Measurements from ENCODE around the gene ANKRD22.

ANKRD22 gene

DNA sequence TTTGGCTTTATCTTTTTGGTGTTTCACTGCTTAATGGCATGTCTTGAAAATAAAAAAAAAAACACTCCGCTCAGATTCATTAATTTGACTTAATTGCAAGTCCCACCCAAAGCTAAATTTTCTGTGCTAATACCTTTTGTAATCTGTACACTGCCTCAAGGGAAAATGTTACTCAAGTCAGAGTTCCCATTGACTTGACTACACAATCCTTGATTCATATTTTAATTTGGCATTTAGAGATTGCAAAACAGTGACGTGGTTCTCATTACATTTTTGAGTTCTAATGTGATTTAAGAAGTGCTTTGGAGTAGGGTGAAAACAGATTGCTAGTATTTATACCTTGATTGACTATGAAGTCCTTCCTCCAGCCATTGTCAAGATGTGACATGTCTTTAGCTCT is 70.4 kb downstream of the ANKRD22 start:
- TF ChIP-seq, protein P1, sequence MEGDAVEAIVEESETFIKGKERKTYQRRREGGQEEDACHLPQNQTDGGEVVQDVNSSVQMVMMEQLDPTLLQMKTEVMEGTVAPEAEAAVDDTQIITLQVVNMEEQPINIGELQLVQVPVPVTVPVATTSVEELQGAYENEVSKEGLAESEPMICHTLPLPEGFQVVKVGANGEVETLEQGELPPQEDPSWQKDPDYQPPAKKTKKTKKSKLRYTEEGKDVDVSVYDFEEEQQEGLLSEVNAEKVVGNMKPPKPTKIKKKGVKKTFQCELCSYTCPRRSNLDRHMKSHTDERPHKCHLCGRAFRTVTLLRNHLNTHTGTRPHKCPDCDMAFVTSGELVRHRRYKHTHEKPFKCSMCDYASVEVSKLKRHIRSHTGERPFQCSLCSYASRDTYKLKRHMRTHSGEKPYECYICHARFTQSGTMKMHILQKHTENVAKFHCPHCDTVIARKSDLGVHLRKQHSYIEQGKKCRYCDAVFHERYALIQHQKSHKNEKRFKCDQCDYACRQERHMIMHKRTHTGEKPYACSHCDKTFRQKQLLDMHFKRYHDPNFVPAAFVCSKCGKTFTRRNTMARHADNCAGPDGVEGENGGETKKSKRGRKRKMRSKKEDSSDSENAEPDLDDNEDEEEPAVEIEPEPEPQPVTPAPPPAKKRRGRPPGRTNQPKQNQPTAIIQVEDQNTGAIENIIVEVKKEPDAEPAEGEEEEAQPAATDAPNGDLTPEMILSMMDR (IDR thresholded peaks at IDR 0.05; ENCODE audit: low read depth, low read length, missing control alignments): no peak
- no peak overlapping the region for H3K4me3 ChIP-seq (replicated peaks; ENCODE audit: low read depth, low read length)
- no peak for DNase-seq (ENCODE audit: extremely low read depth, low read depth)
